ENCODE measurements around the gene HCFC1R1.

DNA sequence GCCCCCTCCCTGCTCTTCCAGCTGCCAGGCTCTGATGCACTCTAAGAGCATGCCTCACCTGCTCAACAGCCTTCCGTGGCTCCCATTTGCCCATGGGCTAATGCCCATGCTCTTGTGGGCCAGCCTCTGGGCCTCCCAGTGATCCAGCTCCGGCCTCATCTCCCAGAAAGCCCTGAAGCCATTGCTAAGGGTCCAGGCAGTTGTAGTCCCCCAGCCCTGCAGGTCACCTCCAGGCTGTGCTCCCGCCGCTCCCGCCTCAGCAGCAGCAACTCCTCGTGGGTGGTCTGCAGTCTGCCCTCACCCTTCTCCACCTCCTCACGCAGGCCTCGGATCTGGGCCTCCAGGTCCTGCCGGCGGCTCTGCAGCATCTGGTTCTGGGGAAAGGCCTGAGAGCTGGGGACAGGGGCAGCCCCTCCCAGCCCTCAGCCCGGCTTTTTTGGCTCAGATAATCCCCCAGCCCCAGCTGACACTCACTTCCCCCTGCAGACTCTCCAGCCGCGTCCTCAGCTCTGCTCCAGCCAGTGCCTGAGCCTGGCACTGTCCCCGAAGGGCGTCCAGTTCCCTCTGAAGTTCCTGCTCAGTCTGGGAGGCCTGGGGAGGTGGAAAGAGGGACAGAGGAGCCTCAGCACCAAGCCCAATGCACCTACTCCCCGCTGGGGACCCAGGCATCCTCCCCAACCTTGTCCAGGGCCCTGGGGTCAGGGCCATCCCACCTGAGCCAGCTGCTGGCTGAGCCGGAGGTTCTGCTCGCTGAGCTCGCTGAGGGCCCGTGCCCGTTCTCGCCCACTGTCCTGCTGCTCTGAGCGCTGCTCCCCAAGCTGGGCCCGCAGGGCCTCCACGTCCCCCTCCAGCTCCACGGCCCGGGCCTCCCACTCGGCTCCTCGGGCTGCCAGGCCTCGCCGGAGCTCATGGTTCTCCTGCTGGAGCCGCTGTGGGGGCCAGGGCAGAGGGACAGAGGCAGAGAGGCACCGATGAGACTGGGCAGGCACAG is 6.8 kb upstream of the HCFC1R1 start:
- no peak for TF ChIP-seq CTCF (IDR thresholded peaks at IDR 0.05)
- no peak for TF ChIP-seq EZH2 (IDR thresholded peaks at IDR 0.05; ENCODE audit: borderline replicate concordance, insufficient read depth, low read depth, low read length, poor library complexity, severe bottlenecking)
